Measurements from ENCODE around the gene DVL1. TPM values are rescaled to one million over a fixed set of nuclear protein-coding genes. Genes with fewer than 3 reads are reported as not detected.
A peak's percentile ranks its signal among the peaks of the same experiment; 100 is the strongest.

The DVL1 gene
- total and polyA plus RNA-seq, 2 of the 13 experiments (the other 11 are each of a cell fraction or from before 2014, with no cell fraction given), result 30.8 to 60.4 TPM

DNA sequence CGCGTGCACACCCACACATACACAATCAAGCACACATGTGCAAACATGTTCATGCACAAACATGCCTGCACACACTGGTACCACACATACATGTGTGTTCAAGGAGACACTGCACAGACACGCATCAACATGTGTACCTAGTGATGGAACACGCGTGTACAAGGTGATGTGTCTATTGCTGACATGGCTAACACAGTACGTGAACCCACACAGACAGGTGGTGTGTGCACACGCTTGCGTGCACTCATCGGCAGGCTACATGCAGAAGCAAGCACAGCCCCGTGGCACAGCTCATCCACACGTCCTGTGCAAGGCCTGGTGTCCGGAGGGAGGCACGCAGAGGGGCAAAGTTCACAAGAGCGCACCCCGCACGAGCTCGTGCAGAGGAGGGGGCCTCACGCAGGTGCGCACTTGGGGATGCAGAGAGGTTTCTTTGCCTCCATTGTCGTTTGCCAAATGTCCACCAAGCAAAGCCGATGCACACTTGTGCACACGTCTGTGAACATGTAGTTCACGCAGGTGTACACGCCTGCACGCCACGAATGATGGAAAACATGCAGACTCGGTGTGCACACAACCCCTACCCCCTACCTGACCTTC, 42.5 kb downstream of the DVL1 start (continued):
- TF ChIP-seq ZNF496 (CRISPR knock-in tag; IDR thresholded peaks at IDR 0.05; ENCODE audit: insufficient replicate concordance) (no peak), ZSCAN21 (CRISPR knock-in tag; IDR thresholded peaks at IDR 0.05; ENCODE audit: borderline replicate concordance) (peak; percentile 65; the same call in 1 of the 2 replicates), ZNF354B (CRISPR knock-in tag; IDR thresholded peaks at IDR 0.05) (0 out of 2 replicates have a peak, but pooled peaks have one; percentile 86), TARDBP (CRISPR knock-in tag; IDR thresholded peaks at IDR 0.05) (peak; percentile 76), ZNF605 (CRISPR knock-in tag; IDR thresholded peaks at IDR 0.05) (no peak), ZNF460 (CRISPR knock-in tag; IDR thresholded peaks at IDR 0.05; ENCODE audit: borderline replicate concordance) (no peak), GATAD1 (CRISPR knock-in tag; IDR thresholded peaks at IDR 0.05) (0 out of 2 replicates have a peak, but pooled peaks have one; percentile 30), KDM6A (CRISPR knock-in tag; IDR thresholded peaks at IDR 0.05; ENCODE audit: low read depth) (peak; percentile 60; the same call in 1 of the 2 replicates), HDAC1 (CRISPR knock-in tag; IDR thresholded peaks at IDR 0.05) (peak; percentile 92), DMAP1 (CRISPR knock-in tag; IDR thresholded peaks at IDR 0.05) (peak; percentile 88), ZMAT3 (CRISPR knock-in tag; conservative IDR thresholded peaks at IDR 0.05) (peak; percentile 64; the same call in 1 of the 2 replicates), HOXA7 (CRISPR knock-in tag; IDR thresholded peaks at IDR 0.05) (0 out of 2 replicates have a peak, but pooled peaks have one; percentile 35), ZNF24 (IDR thresholded peaks at IDR 0.05) (no peak), ZNF598 (CRISPR knock-in tag; IDR thresholded peaks at IDR 0.05; ENCODE audit: borderline replicate concordance) (0 out of 2 replicates have a peak, but pooled peaks have one; percentile 68), LCORL (IDR thresholded peaks at IDR 0.05) (no peak), LCORL (CRISPR knock-in tag; IDR thresholded peaks at IDR 0.05) (peak; percentile 72)
- TF ChIP-seq, protein P1, sequence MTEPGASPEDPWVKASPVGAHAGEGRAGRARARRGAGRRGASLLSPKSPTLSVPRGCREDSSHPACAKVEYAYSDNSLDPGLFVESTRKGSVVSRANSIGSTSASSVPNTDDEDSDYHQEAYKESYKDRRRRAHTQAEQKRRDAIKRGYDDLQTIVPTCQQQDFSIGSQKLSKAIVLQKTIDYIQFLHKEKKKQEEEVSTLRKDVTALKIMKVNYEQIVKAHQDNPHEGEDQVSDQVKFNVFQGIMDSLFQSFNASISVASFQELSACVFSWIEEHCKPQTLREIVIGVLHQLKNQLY (CRISPR knock-in tag; IDR thresholded peaks at IDR 0.05), result peak; percentile 20; the same call in 1 of the 2 replicates
- TF ChIP-seq, protein P2, sequence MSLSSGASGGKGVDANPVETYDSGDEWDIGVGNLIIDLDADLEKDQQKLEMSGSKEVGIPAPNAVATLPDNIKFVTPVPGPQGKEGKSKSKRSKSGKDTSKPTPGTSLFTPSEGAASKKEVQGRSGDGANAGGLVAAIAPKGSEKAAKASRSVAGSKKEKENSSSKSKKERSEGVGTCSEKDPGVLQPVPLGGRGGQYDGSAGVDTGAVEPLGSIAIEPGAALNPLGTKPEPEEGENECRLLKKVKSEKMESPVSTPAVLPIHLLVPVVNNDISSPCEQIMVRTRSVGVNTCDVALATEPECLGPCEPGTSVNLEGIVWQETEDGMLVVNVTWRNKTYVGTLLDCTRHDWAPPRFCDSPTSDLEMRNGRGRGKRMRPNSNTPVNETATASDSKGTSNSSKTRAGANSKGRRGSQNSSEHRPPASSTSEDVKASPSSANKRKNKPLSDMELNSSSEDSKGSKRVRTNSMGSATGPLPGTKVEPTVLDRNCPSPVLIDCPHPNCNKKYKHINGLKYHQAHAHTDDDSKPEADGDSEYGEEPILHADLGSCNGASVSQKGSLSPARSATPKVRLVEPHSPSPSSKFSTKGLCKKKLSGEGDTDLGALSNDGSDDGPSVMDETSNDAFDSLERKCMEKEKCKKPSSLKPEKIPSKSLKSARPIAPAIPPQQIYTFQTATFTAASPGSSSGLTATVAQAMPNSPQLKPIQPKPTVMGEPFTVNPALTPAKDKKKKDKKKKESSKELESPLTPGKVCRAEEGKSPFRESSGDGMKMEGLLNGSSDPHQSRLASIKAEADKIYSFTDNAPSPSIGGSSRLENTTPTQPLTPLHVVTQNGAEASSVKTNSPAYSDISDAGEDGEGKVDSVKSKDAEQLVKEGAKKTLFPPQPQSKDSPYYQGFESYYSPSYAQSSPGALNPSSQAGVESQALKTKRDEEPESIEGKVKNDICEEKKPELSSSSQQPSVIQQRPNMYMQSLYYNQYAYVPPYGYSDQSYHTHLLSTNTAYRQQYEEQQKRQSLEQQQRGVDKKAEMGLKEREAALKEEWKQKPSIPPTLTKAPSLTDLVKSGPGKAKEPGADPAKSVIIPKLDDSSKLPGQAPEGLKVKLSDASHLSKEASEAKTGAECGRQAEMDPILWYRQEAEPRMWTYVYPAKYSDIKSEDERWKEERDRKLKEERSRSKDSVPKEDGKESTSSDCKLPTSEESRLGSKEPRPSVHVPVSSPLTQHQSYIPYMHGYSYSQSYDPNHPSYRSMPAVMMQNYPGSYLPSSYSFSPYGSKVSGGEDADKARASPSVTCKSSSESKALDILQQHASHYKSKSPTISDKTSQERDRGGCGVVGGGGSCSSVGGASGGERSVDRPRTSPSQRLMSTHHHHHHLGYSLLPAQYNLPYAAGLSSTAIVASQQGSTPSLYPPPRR (CRISPR knock-in tag; IDR thresholded peaks at IDR 0.05; ENCODE audit: borderline replicate concordance), result peak; percentile 45; the same call in 1 of the 2 replicates
- TF ChIP-seq, protein P3, sequence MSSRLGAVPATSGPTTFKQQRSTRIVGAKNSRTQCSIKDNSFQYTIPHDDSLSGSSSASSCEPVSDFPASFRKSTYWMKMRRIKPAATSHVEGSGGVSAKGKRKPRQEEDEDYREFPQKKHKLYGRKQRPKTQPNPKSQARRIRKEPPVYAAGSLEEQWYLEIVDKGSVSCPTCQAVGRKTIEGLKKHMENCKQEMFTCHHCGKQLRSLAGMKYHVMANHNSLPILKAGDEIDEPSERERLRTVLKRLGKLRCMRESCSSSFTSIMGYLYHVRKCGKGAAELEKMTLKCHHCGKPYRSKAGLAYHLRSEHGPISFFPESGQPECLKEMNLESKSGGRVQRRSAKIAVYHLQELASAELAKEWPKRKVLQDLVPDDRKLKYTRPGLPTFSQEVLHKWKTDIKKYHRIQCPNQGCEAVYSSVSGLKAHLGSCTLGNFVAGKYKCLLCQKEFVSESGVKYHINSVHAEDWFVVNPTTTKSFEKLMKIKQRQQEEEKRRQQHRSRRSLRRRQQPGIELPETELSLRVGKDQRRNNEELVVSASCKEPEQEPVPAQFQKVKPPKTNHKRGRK (CRISPR knock-in tag; IDR thresholded peaks at IDR 0.05), result no peak
- TF ChIP-seq, protein P4, sequence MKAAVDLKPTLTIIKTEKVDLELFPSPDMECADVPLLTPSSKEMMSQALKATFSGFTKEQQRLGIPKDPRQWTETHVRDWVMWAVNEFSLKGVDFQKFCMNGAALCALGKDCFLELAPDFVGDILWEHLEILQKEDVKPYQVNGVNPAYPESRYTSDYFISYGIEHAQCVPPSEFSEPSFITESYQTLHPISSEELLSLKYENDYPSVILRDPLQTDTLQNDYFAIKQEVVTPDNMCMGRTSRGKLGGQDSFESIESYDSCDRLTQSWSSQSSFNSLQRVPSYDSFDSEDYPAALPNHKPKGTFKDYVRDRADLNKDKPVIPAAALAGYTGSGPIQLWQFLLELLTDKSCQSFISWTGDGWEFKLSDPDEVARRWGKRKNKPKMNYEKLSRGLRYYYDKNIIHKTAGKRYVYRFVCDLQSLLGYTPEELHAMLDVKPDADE (CRISPR knock-in tag; IDR thresholded peaks at IDR 0.05), result no peak

All from HepG2 (cell line).